GM12878 (cell line): ENCODE data around the gene UNC45A. TPM values are rescaled to one million over a fixed set of nuclear protein-coding genes. Genes with fewer than 3 reads are reported as not detected.

Source experiments
- ATAC-seq: fragments of 200-7000 bp; cut with Tn5 transposase; 3 replicates; pipeline ENCODE4 v1.9.1; 2020; ENCODE audit warnings: mild to moderate bottlenecking, moderate library complexity
- BruUV-seq: library from RNA; stranded (reverse); fragments of 400-500 nt; replicated peaks from 2 replicates; lab custom pipeline; 2021; lab: Mats Ljungman, UMichigan
- CTCF ChIA-PET: fragments of 300-600 bp; sonication (Branson Sonifier 250); formaldehyde crosslinking; extraction: SDS; loops from one replicate; lab custom pipeline; 2021; ENCODE audit warnings: inconsistent platforms; lab: Yijun Ruan, JAX
- POLR2A ChIA-PET: fragments of 350-600 bp; formaldehyde crosslinking; extraction: SDS; loops from one replicate; lab custom pipeline; 2021; ENCODE audit warnings: inconsistent platforms; lab: Charles Lee
- RAD21 ChIA-PET: fragments of 300-600 bp; sonication (Branson Sonifier 250); formaldehyde crosslinking; loops from one replicate; lab custom pipeline; 2023; ENCODE audit warnings: antibody characterized with exemption; ENCODE audit not compliant: unreplicated experiment; lab: Charles Lee
- SMC1A ChIA-PET: fragments of 300-600 bp; sonication (Branson Sonifier 250); formaldehyde crosslinking; loops from one replicate; lab custom pipeline; 2023; ENCODE audit not compliant: unreplicated experiment, uncharacterized antibody; lab: Charles Lee
- DNase-seq: peaks from one replicate; pipeline ENCODE4 v3.0.0-alpha.2; 2011; ENCODE audit warnings: low read depth, low spot score
- FAIRE-seq: peaks from 3 replicates; lab custom pipeline; 2011; peaks lifted over from hg19 to GRCh38; lab: Jason Lieb, UNC
- H2AFZ ChIP-seq: 2 replicates; pipeline ENCODE4 v1.6.0; 2011; ENCODE audit warnings: low read depth, low read length, control low read depth; ENCODE audit not compliant: control insufficient read depth
- H3K27ac ChIP-seq: 2 replicates; pipeline ENCODE4 v1.5.1; 2011; ENCODE audit warnings: control low read depth; ENCODE audit not compliant: control insufficient read depth, insufficient read depth
- H3K27me3 ChIP-seq, 2 experiments: replicated peaks in 1 of 2; 2 replicates each; pipeline versions ENCODE4 v1.6.0 to v1.6.1; 2011; ENCODE audit warnings: low read length in 1 of 2; ENCODE audit not compliant: control insufficient read depth in 2 of 2, insufficient read depth in 2 of 2
- H3K36me3 ChIP-seq, 2 experiments: 2 replicates each; pipeline ENCODE4 v1.5.1; 2011; ENCODE audit warnings: low read length in 1 of 2; ENCODE audit not compliant: control insufficient read depth in 2 of 2, insufficient read depth in 2 of 2
- H3K4me1 ChIP-seq: 2 replicates; pipeline ENCODE4 v1.6.1; 2011; ENCODE audit warnings: mild to moderate bottlenecking, low read length, moderate library complexity, mixed read lengths; ENCODE audit not compliant: control insufficient read depth, insufficient read depth
- H3K4me2 ChIP-seq: 2 replicates; pipeline ENCODE4 v1.6.0; 2011; ENCODE audit warnings: control low read depth; ENCODE audit not compliant: control insufficient read depth, insufficient read depth
- H3K4me3 ChIP-seq: fragments of 200-600 bp; sonication (generic); 2 replicates; pipeline ENCODE4 v1.5.1; 2016
- H3K79me2 ChIP-seq: 2 replicates; pipeline ENCODE4 v1.6.0; 2011; ENCODE audit warnings: low read length; ENCODE audit not compliant: control insufficient read depth, insufficient read depth
- H3K9ac ChIP-seq: 2 replicates; pipeline ENCODE4 v1.8.0; 2011; ENCODE audit warnings: low read length, control low read depth, mixed read lengths; ENCODE audit not compliant: control insufficient read depth, insufficient read depth
- H3K9me3 ChIP-seq: replicated peaks from 3 replicates; pipeline ENCODE4 v1.5.1; 2011; ENCODE audit warnings: mild to moderate bottlenecking, low read length; ENCODE audit not compliant: control insufficient read depth, insufficient read depth
- H4K20me1 ChIP-seq: 2 replicates; pipeline ENCODE4 v1.6.0; 2011; ENCODE audit not compliant: control insufficient read depth, insufficient read depth
- BHLHE40 ChIP-seq, 2 experiments: fragments of 450-650 bp in 1 of 2; IDR thresholded peaks; 2 replicates each; pipeline ENCODE4 v1.6.1; 2011 to 2017; ENCODE audit warnings: low read depth in 2 of 2, borderline replicate concordance in 1 of 2, improper control_type of control experiment in 1 of 2, low read length in 1 of 2, mild to moderate bottlenecking in 1 of 2
- CHD1 ChIP-seq: IDR thresholded peaks from 2 replicates; pipeline ENCODE4 v1.6.1; 2012; ENCODE audit warnings: low read depth, low read length, improper control_type of control experiment
- EGR1 ChIP-seq, 2 experiments: IDR thresholded peaks; 1 replicate in 1 of 2; 2 replicates in 1 of 2; pipeline ENCODE4 v1.6.1; 2011 to 2012; ENCODE audit warnings: low read depth in 2 of 2, low read length in 2 of 2, borderline replicate concordance in 1 of 2, mild to moderate bottlenecking in 1 of 2, moderate library complexity in 1 of 2
- HDGF ChIP-seq: fragments of 450-650 bp; IDR thresholded peaks from 2 replicates; pipeline ENCODE4 v1.6.1; 2016; ENCODE audit warnings: antibody characterized with exemption
- IRF4 ChIP-seq: IDR thresholded peaks from 2 replicates; pipeline ENCODE4 v1.6.1; 2011; ENCODE audit warnings: low read depth, low read length
- MEF2B ChIP-seq: fragments of 450-650 bp; IDR thresholded peaks from 2 replicates; pipeline ENCODE4 v1.6.1; 2018; ENCODE audit warnings: mild to moderate bottlenecking, moderate library complexity; ENCODE audit not compliant: partially characterized antibody, poor library complexity, severe bottlenecking
- NR2C1 ChIP-seq: fragments of 450-650 bp; IDR thresholded peaks from 2 replicates; pipeline ENCODE4 v1.6.1; 2017; ENCODE audit warnings: antibody characterized with exemption, mild to moderate bottlenecking, moderate library complexity
- POLR2AphosphoS5 ChIP-seq: IDR thresholded peaks from 2 replicates; pipeline ENCODE4 v1.6.1; 2011; ENCODE audit warnings: mild to moderate bottlenecking, low read length, inconsistent platforms
- TCF12 ChIP-seq: IDR thresholded peaks from 2 replicates; pipeline ENCODE4 v1.6.1; 2011; ENCODE audit warnings: low read depth, mild to moderate bottlenecking, low read length
- TCF3 ChIP-seq: IDR thresholded peaks from 2 replicates; pipeline ENCODE4 v1.6.1; 2012; ENCODE audit warnings: low read depth, mild to moderate bottlenecking, low read length, borderline replicate concordance; ENCODE audit not compliant: insufficient read depth
- ZNF207 ChIP-seq: fragments of 450-650 bp; IDR thresholded peaks from 2 replicates; pipeline ENCODE4 v1.6.1; 2014; ENCODE audit warnings: antibody characterized with exemption, mild to moderate bottlenecking, borderline replicate concordance
- WGBS: methylation state at CpG from one replicate; pipeline ENCODE4 v1.1.6; 2016; ENCODE audit warnings: low lambda C conversion rate; ENCODE audit not compliant: insufficient replicate concordance, insufficient coverage; ENCODE audit errors: missing lambda C conversion rate; 5-methylcytosine and 5-hydroxymethylcytosine counted together
- in situ Hi-C: fragments of 300-500 bp; cut with MboI; formaldehyde crosslinking; loops from 9 replicates; pipeline ENCODE4 v1.14.3; 2018; ENCODE audit warnings: mixed read lengths
- intact Hi-C: fragments of 100-400 bp; cut with micrococcal nuclease; formaldehyde crosslinking; loops from one replicate; pipeline ENCODE4 v1.14.2; 2022; ENCODE audit not compliant: unreplicated experiment
- polyA plus RNA-seq, 11 experiments: library from polyadenylated mRNA; depleted of rRNA in 4 of 11; unstranded in 6 of 11; stranded (reverse) in 5 of 11; fragments of >200 nt; fragmentation: Nextera tagmentation in 4 of 11; fragmentation: Illumina TruSeq in 1 of 11; extraction: Ambion mirVana in 4 of 11; extraction: Trizol in 1 of 11; gene quantifications; 1 replicate in 1 of 11; 2 replicates in 10 of 11; pipeline versions ENCODE4 v1.2.1 to v1.2.3, GENCODE V29; 2011 to 2016; ENCODE audit warnings: inconsistent platforms in 2 of 11, missing spikeins in 2 of 11, low read depth in 1 of 11
- total RNA-seq, 4 experiments: library from RNA; depleted of rRNA in 3 of 4; stranded (reverse); fragments of >200 nt in 3 of 4; fragmentation: Illumina TruSeq in 1 of 4; extraction: Trizol in 1 of 4; gene quantifications; 2 replicates each; pipeline versions ENCODE4 v1.2.1 to v1.2.3, GENCODE V29; 2013 to 2021
- TF ChIP-seq, protein P1 (sequence below): IDR thresholded peaks from 2 replicates; pipeline ENCODE4 v1.6.1; 2012; ENCODE audit warnings: low read depth, low read length, improper control_type of control experiment
- TF ChIP-seq, protein P2 (sequence below): IDR thresholded peaks from 2 replicates; pipeline ENCODE4 v1.6.1; 2011; ENCODE audit warnings: borderline replicate concordance, low read depth, mild to moderate bottlenecking, moderate library complexity, mixed read lengths, low read length; ENCODE audit not compliant: insufficient read depth; ENCODE audit errors: extremely low read length
- TF ChIP-seq, protein P3 (sequence below): fragments of 450-650 bp; conservative IDR thresholded peaks from 2 replicates; pipeline ENCODE4 v1.6.1; 2017; ENCODE audit warnings: mild to moderate bottlenecking, moderate library complexity
- TF ChIP-seq, protein P4 (sequence below): IDR thresholded peaks from 2 replicates; pipeline ENCODE4 v1.6.1; 2012; ENCODE audit warnings: low read length, inconsistent platforms

UNC45A gene
- total and polyA plus RNA-seq, 10 of the 15 experiments (the other 5 are each of a cell fraction or from before 2014, with no cell fraction given) = 10.3 to 57.8 (median 40.5) TPM

DNA sequence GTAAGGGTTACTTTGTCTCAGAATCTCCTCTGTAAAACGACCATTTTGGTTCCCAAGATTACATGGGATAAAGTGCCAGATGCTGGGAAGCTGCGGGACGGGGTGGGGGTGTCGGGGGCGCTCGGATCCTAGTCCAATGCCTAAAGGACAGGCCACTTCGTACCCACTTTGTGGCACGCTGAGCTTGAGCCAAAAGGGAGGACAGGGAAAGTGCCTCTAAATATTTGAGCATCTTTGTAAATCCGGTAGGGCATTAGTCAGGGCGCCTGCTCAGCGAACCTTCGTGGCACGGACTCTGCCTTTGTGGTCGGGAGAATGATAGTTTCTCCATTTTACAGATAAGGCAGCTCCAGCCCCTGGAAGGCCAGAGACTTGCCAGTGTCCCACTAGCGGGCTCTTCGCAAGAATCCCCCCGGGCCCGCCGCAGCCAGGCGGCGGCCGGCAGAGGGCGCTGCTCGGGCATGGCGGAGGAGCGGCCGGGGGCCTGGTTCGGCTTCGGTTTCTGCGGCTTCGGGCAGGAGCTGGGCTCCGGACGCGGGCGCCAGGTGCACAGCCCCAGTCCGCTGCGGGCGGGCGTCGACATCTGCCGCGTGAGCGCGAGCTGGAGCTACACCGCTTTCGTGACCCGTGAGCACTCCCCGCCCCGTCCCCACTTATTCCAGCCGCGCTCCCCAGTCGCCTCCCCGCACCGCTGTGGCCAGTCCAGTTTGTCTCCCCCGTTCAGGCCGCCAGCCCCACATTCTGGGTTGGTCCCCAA is 21.4 kb downstream of the UNC45A start (continued):
- no peak for TF ChIP-seq ZNF207
- no peak for TF ChIP-seq CHD1
- no peak for TF ChIP-seq NR2C1
- TF ChIP-seq TCF3 = peak; percentile 74; the same call in 1 of the 2 replicates
- TF ChIP-seq, protein P1, sequence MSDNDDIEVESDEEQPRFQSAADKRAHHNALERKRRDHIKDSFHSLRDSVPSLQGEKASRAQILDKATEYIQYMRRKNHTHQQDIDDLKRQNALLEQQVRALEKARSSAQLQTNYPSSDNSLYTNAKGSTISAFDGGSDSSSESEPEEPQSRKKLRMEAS = no peak

DNA sequence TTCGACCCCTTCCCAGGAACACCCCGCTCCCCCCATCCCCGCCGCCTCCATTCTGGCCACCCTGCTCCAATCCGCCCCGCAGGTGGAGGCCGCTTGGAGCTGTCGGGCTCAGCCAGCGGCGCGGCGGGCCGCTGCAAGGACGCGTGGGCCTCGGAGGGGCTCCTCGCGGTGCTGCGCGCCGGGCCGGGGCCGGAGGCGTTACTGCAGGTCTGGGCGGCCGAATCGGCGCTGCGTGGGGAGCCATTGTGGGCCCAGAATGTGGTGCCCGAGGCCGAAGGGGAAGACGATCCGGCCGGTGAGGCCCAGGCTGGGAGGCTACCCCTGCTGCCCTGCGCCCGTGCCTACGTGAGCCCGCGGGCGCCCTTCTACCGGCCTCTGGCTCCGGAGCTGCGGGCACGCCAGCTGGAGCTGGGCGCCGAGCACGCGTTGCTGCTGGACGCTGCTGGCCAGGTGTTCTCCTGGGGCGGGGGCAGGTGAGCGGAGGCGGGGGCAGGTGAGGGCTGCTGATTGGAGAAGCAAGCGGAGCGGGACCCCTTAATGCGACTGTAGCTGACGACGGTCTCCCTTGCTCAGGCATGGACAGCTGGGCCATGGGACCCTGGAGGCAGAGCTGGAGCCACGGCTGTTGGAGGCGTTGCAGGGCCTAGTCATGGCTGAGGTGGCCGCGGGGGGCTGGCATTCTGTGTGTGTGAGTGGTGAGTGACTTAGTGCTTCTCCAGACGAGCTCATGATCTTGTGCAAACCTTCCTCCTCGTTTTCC is 22.1 kb downstream of the UNC45A start:
- Histone ChIP-seq H3K4me3 (peak overlapping the region; percentile 87), H2AFZ (no peak overlapping the region), H3K27me3 (no peaks in the 10 kb centered on the region), H3K27ac (no peak overlapping the region), H3K36me3 (peaks cover 21 to 30% of the 10 kb centered on the region in 2 experiments), H4K20me1 (no peaks in the 10 kb centered on the region), H3K79me2 (peaks cover 24% of the 10 kb centered on the region), H3K4me2 (peak overlapping the region; percentile 78; the same call in 1 of the 2 replicates), H3K9me3 (no peaks in the 10 kb centered on the region), H3K9ac (peak overlapping the region; percentile 98; the same call in 1 of the 2 replicates), H3K4me1 (peaks cover 3% of the 10 kb centered on the region; the same call in 1 of the 2 replicates)
- DNase-seq = no peak
- in situ Hi-C loops (loop anchor here (25.0 kb wide), 1 partner anchor 1370 kb away; the partner anchor contains the start of gene TICRR), intact Hi-C loops (loop anchor here (5.0 kb wide), 3 partner anchors 35 to 90 kb away; partner anchors contain the start of genes PRC1 and VPS33B)
- ATAC-seq = no peak
- SMC1A ChIA-PET = interaction anchor here (1.1 to 4.1 kb wide), 3 partner anchors 25 to 92 kb away, joined by 4 to 14 read pairs (median 11); no protein-coding TSS in a partner anchor
- 97% methylated on average over 57 of the region's 63 CpGs for WGBS
- POLR2A ChIA-PET = interaction anchor here (1.5 to 3.6 kb wide), 2 partner anchors 25 to 30 kb away, joined by 4 to 26 read pairs; partner anchors contain the start of gene HDDC3
- no TSS peak for BruUV-seq
- CTCF ChIA-PET = interaction anchor here (0.8 to 6.4 kb wide), 19 partner anchors 9 to 911 kb away, joined by 3 to 74 read pairs (median 5); partner anchors contain the start of genes HDDC3 and UNC45A
- FAIRE-seq = no peak
- RAD21 ChIA-PET = interaction anchor here (0.5 to 4.5 kb wide), 8 partner anchors 17 to 314 kb away, joined by 3 to 24 read pairs (median 3); partner anchors contain the start of genes HDDC3 and UNC45A
- TF ChIP-seq EGR1 (IDR thresholded peaks at IDR 0.05; ENCODE audit: borderline replicate concordance in 1 of 2, low read depth in 2 of 2, low read length in 2 of 2) (no peak), IRF4 (no peak), MEF2B (no peak), BHLHE40 (IDR thresholded peaks at IDR 0.05; ENCODE audit: borderline replicate concordance in 1 of 2, low read depth in 2 of 2, low read length in 1 of 2) (no peak), TCF12 (no peak), HDGF (no peak), POLR2AphosphoS5 (no peak)
- TF ChIP-seq, protein P2, sequence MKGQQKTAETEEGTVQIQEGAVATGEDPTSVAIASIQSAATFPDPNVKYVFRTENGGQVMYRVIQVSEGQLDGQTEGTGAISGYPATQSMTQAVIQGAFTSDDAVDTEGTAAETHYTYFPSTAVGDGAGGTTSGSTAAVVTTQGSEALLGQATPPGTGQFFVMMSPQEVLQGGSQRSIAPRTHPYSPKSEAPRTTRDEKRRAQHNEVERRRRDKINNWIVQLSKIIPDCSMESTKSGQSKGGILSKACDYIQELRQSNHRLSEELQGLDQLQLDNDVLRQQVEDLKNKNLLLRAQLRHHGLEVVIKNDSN = no peak
- TF ChIP-seq, protein P3, sequence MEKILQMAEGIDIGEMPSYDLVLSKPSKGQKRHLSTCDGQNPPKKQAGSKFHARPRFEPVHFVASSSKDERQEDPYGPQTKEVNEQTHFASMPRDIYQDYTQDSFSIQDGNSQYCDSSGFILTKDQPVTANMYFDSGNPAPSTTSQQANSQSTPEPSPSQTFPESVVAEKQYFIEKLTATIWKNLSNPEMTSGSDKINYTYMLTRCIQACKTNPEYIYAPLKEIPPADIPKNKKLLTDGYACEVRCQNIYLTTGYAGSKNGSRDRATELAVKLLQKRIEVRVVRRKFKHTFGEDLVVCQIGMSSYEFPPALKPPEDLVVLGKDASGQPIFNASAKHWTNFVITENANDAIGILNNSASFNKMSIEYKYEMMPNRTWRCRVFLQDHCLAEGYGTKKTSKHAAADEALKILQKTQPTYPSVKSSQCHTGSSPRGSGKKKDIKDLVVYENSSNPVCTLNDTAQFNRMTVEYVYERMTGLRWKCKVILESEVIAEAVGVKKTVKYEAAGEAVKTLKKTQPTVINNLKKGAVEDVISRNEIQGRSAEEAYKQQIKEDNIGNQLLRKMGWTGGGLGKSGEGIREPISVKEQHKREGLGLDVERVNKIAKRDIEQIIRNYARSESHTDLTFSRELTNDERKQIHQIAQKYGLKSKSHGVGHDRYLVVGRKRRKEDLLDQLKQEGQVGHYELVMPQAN = no peak
- TF ChIP-seq, protein P4, sequence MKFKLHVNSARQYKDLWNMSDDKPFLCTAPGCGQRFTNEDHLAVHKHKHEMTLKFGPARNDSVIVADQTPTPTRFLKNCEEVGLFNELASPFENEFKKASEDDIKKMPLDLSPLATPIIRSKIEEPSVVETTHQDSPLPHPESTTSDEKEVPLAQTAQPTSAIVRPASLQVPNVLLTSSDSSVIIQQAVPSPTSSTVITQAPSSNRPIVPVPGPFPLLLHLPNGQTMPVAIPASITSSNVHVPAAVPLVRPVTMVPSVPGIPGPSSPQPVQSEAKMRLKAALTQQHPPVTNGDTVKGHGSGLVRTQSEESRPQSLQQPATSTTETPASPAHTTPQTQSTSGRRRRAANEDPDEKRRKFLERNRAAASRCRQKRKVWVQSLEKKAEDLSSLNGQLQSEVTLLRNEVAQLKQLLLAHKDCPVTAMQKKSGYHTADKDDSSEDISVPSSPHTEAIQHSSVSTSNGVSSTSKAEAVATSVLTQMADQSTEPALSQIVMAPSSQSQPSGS = no peak
